Keratinocyte (primary cell): ENCODE data around the gene NFATC3. TPM values are rescaled to one million over a fixed set of nuclear protein-coding genes. Genes with fewer than 3 reads are reported as not detected.

Source experiments
- DNase-seq: peaks from one replicate; pipeline ENCODE4 v3.0.0-alpha.2; 2011; ENCODE audit warnings: low read depth, missing footprints, low spot score
- FAIRE-seq: peaks from 2 replicates; lab custom pipeline; 2011; peaks lifted over from hg19 to GRCh38; lab: Jason Lieb, UNC
- H2AFZ ChIP-seq: 2 replicates; pipeline ENCODE4 v1.6.0; 2012; ENCODE audit warnings: low read length, control low read depth, inconsistent platforms; ENCODE audit not compliant: control insufficient read depth
- H3K27ac ChIP-seq: 2 replicates; pipeline ENCODE4 v1.5.1; 2011; ENCODE audit warnings: low read length; ENCODE audit not compliant: control insufficient read depth, insufficient read depth
- H3K27me3 ChIP-seq: 3 replicates; pipeline ENCODE4 v1.6.0; 2011; ENCODE audit warnings: low read length; ENCODE audit not compliant: control insufficient read depth, insufficient read depth; ENCODE audit errors: extremely low read depth
- H3K36me3 ChIP-seq, 2 experiments: 2 replicates in 1 of 2; 3 replicates in 1 of 2; pipeline ENCODE4 v1.5.1; 2011; ENCODE audit warnings: low read length in 2 of 2, mild to moderate bottlenecking in 1 of 2; ENCODE audit not compliant: control insufficient read depth in 2 of 2, insufficient read depth in 2 of 2; ENCODE audit errors: extremely low read depth in 1 of 2
- H3K4me1 ChIP-seq: 3 replicates; pipeline ENCODE4 v1.5.1; 2011; ENCODE audit warnings: low read length; ENCODE audit not compliant: control insufficient read depth, insufficient read depth; ENCODE audit errors: extremely low read depth
- H3K4me2 ChIP-seq: 3 replicates; pipeline ENCODE4 v1.6.0; 2011; ENCODE audit warnings: low read depth, low read length; ENCODE audit not compliant: control insufficient read depth, insufficient read depth; ENCODE audit errors: extremely low read depth
- H3K4me3 ChIP-seq, 3 experiments: fragments of 200-600 bp in 1 of 3; sonication (generic) in 1 of 3; 2 replicates in 2 of 3; 3 replicates in 1 of 3; pipeline ENCODE4 v1.5.1; 2011 to 2016; ENCODE audit warnings: low read length in 3 of 3, mild to moderate bottlenecking in 3 of 3, control low read depth in 2 of 3, inconsistent platforms in 1 of 3, low read depth in 1 of 3, mixed read lengths in 1 of 3, mixed run types in 1 of 3, moderate library complexity in 1 of 3; ENCODE audit not compliant: control insufficient read depth in 2 of 3, insufficient read depth in 2 of 3; ENCODE audit errors: extremely low read depth in 1 of 3
- H3K79me2 ChIP-seq: 2 replicates; pipeline ENCODE4 v1.6.0; 2012; ENCODE audit warnings: low read length; ENCODE audit not compliant: control insufficient read depth, insufficient read depth
- H3K9ac ChIP-seq: 3 replicates; pipeline ENCODE4 v1.6.0; 2011; ENCODE audit warnings: low read length; ENCODE audit not compliant: control insufficient read depth, insufficient read depth; ENCODE audit errors: extremely low read depth
- H3K9me1 ChIP-seq: 3 replicates; pipeline ENCODE4 v1.6.0; 2011; ENCODE audit warnings: low read length; ENCODE audit not compliant: control insufficient read depth, insufficient read depth; ENCODE audit errors: extremely low read depth
- H3K9me3 ChIP-seq: 2 replicates; pipeline ENCODE4 v1.5.1; 2012; ENCODE audit warnings: low read depth, low read length; ENCODE audit not compliant: control insufficient read depth
- H4K20me1 ChIP-seq: 3 replicates; pipeline ENCODE4 v1.6.0; 2011; ENCODE audit warnings: low read length; ENCODE audit not compliant: control insufficient read depth, insufficient read depth; ENCODE audit errors: extremely low read depth
- CTCF ChIP-seq, 3 experiments: IDR thresholded peaks in 1 of 3; conservative IDR thresholded peaks in 1 of 3; optimal IDR thresholded peaks in 1 of 3; 2 replicates in 2 of 3; 3 replicates in 1 of 3; pipeline versions ENCODE3 to v1.5.1; 2011; ENCODE audit warnings: low read length in 3 of 3, mild to moderate bottlenecking in 3 of 3, moderate library complexity in 2 of 3, control low read depth in 1 of 3, inconsistent platforms in 1 of 3; ENCODE audit not compliant: insufficient read depth in 2 of 3; ENCODE audit errors: extremely low read depth in 1 of 3
- EZH2 ChIP-seq: IDR thresholded peaks from one replicate; pipeline ENCODE4 v1.6.1; 2012; ENCODE audit warnings: inconsistent platforms, mild to moderate bottlenecking, low read length, moderate library complexity
- dilution Hi-C: fragments of 300-500 bp; cut with MboI; formaldehyde crosslinking; loops from one replicate; pipeline ENCODE4 v1.7.0; 2020; ENCODE audit warnings: low sequenced_read_pairs; ENCODE audit not compliant: extremely low pct_ligation_motif_present
- polyA plus RNA-seq, 5 experiments: library from polyadenylated mRNA; depleted of rRNA in 3 of 5; stranded (reverse) in 3 of 5; stranded (forward) in 1 of 5; unstranded in 1 of 5; fragments of >200 nt; gene quantifications; 1 replicate in 1 of 5; 2 replicates in 3 of 5; 3 replicates in 1 of 5; pipeline versions ENCODE4 v1.2.1 to v1.2.3, GENCODE V29; 2011 to 2012; ENCODE audit warnings: missing spikeins in 2 of 5, low read depth in 1 of 5, low replicate concordance in 1 of 5

The NFATC3 gene
- polyA plus RNA-seq, 1 donor (not counting 4 experiments of a cell fraction or from before 2014, with no cell fraction given) = 11.5 TPM

- Histone ChIP-seq H3K9me3 (no peaks in the 10 kb centered on the region), H3K36me3 (peaks cover under 1 to 1% of the 10 kb centered on the region in 2 experiments), H3K79me2 (peaks cover 39% of the 10 kb centered on the region), H3K4me1 (peaks cover 19% of the 10 kb centered on the region), H3K27me3 (no peaks in the 10 kb centered on the region), H3K9me1 (no peaks in the 10 kb centered on the region), H3K4me2 (peak overlapping the region; percentile 80), H2AFZ (peak overlapping the region; percentile 82), H3K9ac (peak overlapping the region; percentile 70), H3K27ac (peak overlapping the region; percentile 67), H3K4me3 (peak overlapping the region; percentile 43 to 74 (median 54)), H4K20me1 (no peaks in the 10 kb centered on the region)
- dilution Hi-C loops = no loop called here
- FAIRE-seq = no peak
- TF ChIP-seq EZH2 (no peak), CTCF (optimal IDR thresholded peaks at IDR 0.05 in 1 of 3, IDR thresholded peaks at IDR 0.05 in 1 of 3, conservative IDR thresholded peaks at IDR 0.05 in 1 of 3; ENCODE audit: extremely low read depth in 1 of 3, insufficient read depth in 2 of 3, low read length in 3 of 3) (peak in 1 of 3 experiments; percentile 3)
- no peak for DNase-seq
These were observed 489 bp upstream of the NFATC3 start for GRCh38 chr16:68084504-68085258.

DNA sequence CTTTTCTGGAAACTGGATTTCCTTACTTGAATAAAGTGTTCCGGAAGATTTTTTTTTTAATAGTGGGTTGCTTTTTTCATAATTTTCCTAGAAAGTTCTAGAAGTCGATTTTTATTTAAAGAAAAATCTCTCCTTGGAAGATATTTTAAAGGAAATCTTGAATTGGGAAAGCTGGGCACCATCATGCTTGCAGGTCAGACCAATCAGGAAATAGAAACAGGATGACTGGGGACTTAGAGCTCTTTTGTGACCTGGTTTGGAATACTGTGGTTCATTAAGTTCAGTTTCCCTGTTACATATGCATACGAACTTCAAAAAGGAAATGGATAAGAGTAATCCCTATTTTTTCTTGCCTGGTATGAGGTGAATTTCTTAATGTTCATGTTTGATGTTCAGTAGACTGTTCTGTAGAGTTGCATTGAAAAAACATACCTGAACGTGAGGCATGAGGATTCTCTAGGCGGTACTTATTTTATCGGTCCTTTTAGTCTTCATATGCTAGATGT is 1.2 kb downstream of the NFATC3 start:
- peaks cover 54% of the 10 kb centered on the region for H3K79me2 ChIP-seq
- no peaks in the 10 kb centered on the region for H3K9me3 ChIP-seq
- DNase-seq (no peak), FAIRE-seq (peak; percentile 70)
- peak overlapping the region; percentile 74 for H3K27ac ChIP-seq
- H4K20me1 ChIP-seq = no peaks in the 10 kb centered on the region
- peak overlapping the region; percentile 57 to 96 (median 94) for H3K4me3 ChIP-seq
- no peaks in the 10 kb centered on the region for H3K36me3 ChIP-seq
- peak overlapping the region; percentile 90 for H3K9ac ChIP-seq
- TF ChIP-seq EZH2 = no peak
- no peak for TF ChIP-seq CTCF (optimal IDR thresholded peaks at IDR 0.05 in 1 of 3, IDR thresholded peaks at IDR 0.05 in 1 of 3, conservative IDR thresholded peaks at IDR 0.05 in 1 of 3; ENCODE audit: extremely low read depth in 1 of 3, insufficient read depth in 2 of 3, low read length in 3 of 3)
- dilution Hi-C loops = no loop called here
- H2AFZ ChIP-seq = peak overlapping the region; percentile 62
- H3K4me2 ChIP-seq = peak overlapping the region; percentile 94
- no peaks in the 10 kb centered on the region for H3K27me3 ChIP-seq
- peaks cover 36% of the 10 kb centered on the region for H3K4me1 ChIP-seq
- H3K9me1 ChIP-seq = no peaks in the 10 kb centered on the region
